Jurkat, Clone E6-1 (cell line): ENCODE results near the gene NECAP2.
A peak's percentile ranks its signal among the peaks of the same experiment; 100 is the strongest.
"Not testable (repeated sequence)": the region's sequence is repeated elsewhere in the genome, so short reads cannot be mapped to it uniquely, and the experiment has no call there.

ENCODE experiments used
- DNase-seq: peaks from one replicate; pipeline ENCODE4 v3.0.0-alpha.2; 2011; ENCODE audit warnings: low read depth, low spot score
- H3K4me3 ChIP-seq: 2 replicates; pipeline ENCODE4 v1.5.1; 2011; ENCODE audit warnings: mild to moderate bottlenecking, low read length, control low read depth, moderate library complexity

NECAP2 gene

DNA sequence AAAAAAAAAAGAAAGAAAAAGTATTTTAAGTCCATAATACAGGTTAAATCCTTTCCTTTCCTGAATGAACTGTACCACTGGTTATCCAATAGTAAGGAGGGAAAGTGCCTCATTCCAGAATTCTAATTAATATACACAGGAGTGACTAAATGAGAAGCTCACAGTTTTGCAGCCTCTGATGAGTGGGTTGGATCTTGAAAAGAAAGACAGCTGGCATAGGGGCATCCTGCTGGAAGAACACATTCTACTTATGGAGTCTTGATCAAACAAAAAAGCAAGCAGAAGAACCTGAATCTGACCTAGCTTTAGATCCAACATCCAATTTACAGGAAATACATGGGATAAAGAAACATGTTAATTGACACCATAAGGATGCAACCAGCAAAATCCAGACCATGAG, 46.5 kb downstream of the NECAP2 start:
- H3K4me3 ChIP-seq, DNase-seq: not testable (repeated sequence)

DNA sequence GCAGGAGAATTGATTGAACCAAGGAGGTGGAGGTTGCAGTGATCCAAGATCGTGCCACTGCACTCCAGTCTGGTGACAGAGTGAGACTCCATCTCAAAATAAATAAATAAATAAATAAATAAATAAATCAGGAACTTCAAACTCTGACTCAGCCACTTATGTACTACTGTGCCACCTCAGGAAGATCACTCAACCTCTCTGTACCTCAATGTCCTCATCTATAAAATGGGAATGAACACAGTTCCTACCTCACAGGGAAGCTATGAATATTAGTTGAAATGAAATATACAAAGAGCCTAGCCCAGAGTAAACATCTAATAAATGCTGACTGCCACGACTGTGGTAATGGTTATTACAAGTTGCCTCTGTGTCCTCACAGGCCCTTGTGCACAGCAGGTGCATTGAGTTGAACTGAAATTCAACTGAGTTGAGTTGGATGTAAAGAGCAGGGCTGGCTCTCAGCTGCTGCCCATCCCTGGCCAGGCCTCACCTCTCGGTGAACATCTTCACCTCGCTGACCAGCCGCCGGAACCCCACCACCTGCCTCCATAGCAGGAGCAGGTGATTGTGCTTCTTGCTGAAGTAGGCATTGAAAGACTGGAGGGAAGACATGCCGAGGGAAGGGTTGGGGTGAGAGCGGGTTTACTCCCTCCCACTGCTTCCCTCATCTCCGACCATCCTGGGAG, 48.8 kb downstream of the NECAP2 start:
- not testable (repeated sequence) for H3K4me3 ChIP-seq, DNase-seq

DNA sequence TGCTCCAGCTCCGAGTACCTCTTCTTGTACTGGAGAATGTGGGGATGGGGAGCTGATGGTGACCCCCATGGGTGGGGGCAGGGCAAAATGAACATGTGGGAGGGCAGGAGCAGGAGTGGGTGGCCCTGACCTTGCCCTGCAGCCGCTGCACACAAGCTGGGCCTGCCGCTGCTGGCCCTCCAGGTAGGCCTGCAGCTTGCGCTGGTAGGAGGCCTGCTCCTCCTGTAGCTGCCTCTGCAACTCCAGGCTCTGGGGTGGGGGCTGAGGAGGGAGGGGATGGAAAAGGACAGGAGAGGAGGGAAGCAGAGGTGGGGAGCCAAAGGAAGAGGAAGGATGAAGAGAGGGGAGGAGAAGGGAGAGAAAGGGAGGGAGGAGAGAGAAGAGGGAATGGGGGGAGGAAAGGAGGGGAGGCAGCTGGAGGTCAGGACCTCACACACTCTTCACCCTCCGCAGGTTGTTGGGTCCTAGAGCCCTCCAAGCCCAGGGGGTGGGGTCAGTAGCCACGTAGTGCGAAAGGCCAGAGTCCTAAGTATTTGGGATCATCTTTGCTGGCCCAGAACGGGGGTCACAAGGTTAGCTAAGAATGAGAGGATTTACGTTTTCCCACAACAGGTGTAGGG, 50.6 kb downstream of the NECAP2 start:
- DNase-seq: no peak
- H3K4me3 ChIP-seq: no peak overlapping the region

DNA sequence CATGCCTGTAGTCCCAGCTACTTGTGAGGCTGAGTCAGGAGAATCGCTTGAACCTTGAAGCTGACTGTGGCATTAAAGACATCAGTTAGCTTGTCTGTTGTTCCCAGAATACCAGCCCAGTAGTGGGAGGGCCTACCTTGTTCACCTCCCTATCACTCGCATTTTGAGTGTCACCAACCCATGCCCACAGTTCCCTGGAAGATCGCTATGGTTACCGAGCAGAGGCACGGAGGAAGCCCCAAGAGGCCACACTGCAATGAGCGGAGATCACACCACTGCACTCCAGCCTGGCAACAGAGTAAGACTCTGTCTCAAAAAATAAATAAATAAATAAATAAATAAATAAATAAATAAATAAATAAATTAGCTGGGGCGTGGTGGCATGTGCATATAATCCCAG, 52.4 kb downstream of the NECAP2 start:
- H3K4me3 ChIP-seq, DNase-seq: not testable (repeated sequence)

DNA sequence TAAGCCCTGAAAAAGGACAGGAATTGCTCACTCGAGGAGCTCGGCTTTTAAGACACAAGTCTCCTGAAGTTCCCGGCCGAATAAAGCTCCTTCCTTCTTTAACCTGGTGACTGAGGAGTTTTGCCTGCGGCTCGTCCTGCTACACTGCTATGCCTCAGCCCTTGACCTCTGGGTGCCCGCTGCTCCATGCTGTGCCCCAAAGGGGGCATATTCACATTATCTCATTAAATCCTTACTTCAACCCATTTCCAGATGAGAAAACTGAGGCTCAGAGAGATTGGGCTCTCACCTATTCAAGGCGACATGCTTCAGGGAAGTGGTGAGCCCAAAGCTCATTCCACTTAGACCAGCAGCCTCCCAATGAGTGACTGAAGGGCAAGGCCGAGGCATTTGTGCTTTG, 53.2 kb downstream of the NECAP2 start:
- not testable (repeated sequence) for H3K4me3 ChIP-seq

DNA sequence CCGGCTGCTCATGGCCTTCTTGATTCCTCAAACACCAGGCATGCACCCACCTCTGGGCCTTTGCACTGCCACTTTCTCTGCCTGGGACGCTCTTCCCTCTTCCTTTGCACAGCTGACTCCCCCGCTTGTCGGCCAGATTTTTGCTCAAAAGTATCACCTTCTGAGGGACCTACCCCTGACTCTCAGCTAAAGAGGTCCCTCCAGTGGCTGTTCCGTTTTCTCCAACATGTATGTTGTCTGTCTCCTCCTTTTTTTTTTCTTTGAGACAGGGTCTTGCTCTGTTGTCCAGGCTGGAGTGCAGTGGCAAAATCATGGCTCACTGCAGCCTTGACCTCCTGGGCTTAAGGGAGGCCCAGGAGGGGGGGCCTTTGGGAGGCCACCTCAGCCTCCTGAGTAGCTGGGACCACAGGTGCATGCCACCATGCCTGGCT, 57.0 kb downstream of the NECAP2 start:
- DNase-seq, H3K4me3 ChIP-seq: not testable (repeated sequence)

More for the DNA sequence above, 53.2 kb downstream of the NECAP2 start:
- not testable (repeated sequence) for DNase-seq

DNA sequence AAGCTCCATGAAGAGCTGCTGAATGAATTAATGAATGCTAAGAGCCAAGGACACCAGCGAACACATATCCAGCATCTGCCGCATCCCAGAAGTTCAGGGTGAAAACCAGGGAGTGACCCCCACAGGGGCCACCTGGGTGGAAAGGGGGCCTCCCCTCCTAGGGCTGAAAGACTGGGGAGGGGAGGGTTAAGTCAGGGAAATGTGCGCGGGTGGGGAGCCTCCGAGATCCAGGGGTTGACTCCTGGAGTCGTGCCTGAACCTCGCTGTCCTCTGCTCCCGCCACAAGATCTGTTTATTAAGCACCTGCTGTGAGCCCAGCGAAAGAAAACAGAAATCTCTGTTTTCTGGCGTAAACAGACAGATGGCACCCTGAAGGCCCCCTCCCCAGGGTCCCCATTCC, 57.5 kb downstream of the NECAP2 start:
- peak overlapping the region; percentile 68; the same call in 1 of the 2 replicates for H3K4me3 ChIP-seq
- DNase-seq: not testable (repeated sequence)

DNA sequence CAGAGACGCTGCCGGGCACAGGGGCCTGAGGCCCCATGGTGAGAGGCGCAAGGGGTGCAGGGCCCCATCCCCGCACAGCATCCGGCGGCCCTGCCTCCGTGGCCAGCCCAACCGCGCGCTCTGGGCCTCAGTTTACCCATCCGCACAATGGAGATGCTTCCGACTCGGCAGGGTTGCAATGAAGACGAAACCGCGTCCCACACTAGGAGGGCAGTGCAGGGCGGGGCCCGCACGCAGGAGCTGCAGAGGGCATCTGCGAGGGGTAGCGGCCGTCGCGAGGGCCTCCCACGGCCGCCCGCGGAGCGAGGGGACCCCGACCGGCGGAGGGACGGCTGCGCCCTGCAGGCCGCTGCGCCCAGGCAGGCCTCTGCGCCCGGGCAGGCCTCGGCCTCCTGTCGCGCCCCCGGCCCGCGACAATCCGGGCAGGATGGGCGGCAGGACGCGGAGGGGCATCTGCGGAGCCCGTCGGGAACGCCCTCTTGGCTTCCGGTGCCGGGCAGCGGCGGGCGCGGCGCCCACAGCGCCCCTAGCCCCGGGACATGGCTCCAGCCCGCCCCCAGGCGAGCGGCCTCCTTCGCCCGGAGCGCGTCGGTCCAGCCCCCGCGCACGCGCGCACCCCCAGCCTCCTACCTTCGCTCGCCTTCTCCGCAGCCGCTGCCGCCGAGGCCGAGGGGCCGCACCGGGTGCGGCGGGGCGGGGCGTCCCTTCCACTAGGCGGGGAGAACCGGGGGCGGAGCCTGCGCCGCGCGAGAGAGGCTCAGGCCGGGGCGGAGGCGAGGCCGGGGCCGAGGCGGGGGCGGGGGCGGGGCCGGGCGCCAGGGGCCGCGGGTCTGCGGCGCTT, 58.3 kb downstream of the NECAP2 start:
- peak overlapping the region; percentile 68 for H3K4me3 ChIP-seq
- DNase-seq: peak; percentile 63

DNA sequence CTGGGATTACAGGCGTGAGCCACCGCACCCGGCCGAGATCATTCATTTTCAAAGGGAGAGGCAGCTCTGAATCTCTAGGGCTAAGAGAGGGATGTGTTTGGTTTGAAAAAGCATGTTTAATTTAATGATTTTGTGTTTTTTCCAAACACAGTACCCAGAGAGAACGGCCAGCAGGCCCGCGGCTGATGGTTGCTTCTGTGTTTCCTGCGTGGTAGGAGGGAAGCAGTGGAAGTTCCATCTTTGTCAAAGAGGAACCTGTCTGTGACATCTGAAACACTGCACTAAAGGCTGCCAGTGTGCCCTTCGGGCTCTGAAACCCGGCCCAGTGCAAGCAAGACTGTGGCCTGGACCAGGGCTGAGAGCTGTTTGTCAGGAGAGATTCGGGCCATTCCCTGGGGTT, 59.9 kb downstream of the NECAP2 start:
- not testable (repeated sequence) for H3K4me3 ChIP-seq, DNase-seq

DNA sequence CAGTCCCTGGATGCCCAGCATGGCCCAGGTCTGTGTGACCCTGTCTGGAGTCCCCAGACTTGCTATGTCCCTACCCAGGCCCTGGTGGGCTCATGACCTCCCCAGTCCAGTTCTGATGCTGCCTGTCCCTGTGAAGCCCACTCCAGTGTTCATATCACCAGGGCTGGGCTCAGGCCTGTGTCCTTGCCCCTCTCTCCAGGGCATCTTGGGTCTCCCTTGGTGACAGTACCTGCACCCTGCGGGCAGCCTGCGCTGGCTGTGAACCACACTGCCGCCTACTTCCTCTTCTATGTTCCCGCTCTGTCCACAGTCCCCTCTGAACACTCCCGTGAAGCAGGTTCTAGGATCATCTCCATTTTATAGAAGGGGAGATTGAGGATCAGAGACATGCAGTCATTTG, 60.5 kb downstream of the NECAP2 start:
- not testable (repeated sequence) for DNase-seq, H3K4me3 ChIP-seq

DNA sequence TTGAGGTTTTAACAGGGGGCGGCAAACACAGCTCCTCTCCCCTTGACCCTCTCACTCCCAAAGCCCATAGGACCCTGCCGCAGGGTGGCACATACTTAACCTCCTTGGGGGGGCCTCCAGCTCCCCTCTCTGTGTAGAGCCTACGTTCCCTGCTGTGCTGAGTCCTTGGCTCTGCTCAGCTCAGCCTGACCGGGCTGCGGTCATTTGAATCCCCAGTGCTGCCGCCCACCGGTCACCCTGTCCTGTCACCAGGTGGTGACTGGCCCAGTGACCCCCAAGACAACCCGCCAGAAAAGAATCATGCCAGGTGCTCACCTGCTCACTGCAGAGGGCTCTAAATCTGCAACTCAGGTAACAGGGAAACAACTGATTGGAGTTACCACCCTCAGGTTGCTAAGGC, 60.9 kb downstream of the NECAP2 start:
- H3K4me3 ChIP-seq, DNase-seq: not testable (repeated sequence)

DNA sequence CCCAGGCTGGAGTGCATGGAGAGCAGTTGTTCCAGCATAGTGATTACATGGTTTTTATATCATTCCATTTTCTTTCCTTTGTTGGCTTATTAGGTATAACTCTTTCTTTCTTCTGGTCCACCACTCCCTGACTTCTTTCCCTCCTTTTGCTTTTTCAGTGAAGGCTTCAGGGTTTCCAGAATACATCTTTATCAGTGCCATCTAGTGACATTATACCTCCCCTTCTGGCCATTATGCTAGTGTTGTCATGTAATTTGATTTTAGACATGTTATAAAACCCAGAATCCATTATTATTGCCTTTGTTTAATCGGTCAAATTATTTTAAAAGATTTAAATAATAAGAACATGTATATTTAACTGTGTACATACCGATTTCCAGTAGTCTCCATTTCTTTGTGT, 63.0 kb downstream of the NECAP2 start:
- no peak overlapping the region for H3K4me3 ChIP-seq
- no peak for DNase-seq

DNA sequence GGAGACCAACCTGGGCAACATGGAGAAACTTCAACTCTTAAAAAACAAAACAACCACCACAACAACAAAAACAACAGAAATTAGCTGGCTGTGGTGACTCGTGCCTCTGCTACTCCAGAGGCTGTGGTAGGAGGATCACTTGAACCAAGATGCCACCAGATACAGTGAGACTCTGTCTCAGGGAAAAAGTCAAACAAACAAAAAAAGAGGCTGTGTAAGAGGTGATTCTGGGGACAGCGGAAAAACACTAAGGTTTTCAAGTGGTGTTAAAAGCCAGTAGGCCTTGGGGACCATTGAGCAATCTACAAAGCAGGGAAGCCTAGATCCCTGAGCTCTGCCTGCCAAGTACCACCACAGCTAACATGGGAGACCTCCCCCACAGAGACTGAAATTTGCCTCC, 65.3 kb downstream of the NECAP2 start:
- DNase-seq, H3K4me3 ChIP-seq: not testable (repeated sequence)

DNA sequence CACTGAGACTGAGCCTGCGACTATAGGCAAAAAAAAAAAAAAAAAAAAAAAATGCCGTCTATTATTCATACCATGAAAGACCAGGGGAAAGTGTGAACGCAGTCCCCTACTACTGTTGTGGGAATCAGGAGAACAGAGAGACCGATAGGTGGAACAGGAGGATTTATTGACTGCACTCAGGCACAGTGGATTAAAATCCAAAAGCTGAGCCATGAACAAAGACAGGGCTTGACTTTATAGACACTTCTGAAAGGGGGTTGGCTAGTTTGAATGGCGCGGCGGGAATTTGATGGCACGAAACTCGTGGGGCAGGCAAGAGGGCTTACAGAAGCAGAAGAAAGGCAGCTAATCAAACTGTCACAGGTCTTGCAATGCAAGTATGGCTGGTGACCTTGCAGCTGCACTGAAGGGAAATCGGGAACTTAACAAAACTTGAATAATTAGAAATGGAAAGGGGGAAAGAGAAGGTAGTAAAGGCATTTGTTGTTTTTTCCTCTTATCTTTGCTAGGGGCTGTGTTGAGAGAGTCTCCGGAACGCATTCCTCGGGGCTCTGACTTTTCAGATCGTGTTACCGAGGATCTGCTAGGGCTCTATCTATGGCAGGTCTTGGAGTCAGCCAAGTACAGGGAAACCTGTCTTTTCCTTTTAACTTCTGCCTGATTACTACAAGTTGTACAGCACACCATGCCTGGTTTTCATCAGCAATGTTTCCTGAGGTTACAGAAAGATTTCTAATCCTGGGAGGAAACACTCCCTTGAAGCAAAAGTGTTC, 66.0 kb downstream of the NECAP2 start:
- H3K4me3 ChIP-seq, DNase-seq: not testable (repeated sequence)

DNA sequence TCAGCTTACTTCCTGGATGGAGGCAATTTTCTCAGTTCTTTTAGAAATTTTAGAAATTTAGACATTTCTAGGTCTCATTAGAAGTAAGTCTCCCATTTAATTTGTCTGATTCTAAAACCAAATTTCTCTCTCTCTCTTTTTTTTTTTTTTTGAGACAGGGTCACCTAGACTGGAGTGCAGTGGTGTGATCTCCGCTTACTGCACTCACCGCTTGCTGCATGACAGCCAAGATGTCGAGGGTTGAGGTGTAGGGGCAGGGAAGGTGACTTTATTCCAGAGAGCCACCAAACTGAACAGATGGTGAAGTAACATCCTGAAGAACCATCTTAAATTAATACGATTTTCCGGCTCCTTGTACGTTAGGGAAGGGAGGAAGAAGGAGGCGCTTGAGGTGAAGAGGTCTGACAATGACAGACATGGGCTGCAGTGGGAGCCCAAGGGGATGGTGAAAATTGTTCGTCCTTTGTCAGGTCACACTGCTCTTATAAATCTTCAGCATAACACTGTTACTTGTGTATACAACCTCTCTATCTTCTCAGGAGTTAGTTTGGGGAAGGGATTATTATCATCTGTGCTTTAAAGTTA, 68.4 kb downstream of the NECAP2 start:
- not testable (repeated sequence) for H3K4me3 ChIP-seq, DNase-seq
